Endothelial cell of umbilical vein (primary cell): ENCODE measurements around the gene RASAL2. TPM values are rescaled to one million over a fixed set of nuclear protein-coding genes. Genes with fewer than 3 reads are reported as not detected.

Source experiments
- BruUV-seq: library from RNA; stranded (reverse); fragments of 400-500 nt; replicated peaks from 2 replicates; lab custom pipeline; 2021; lab: Mats Ljungman, UMichigan
- CTCF ChIA-PET: fragments of 300-600, 350-600 bp; sonication (Branson Sonifier 250); formaldehyde crosslinking; loops from one replicate; lab custom pipeline; 2021; ENCODE audit warnings: antibody characterized with exemption, inconsistent platforms; lab: Charles Lee
- POLR2A ChIA-PET: fragments of 300-600, 350-600 bp; sonication (Branson Sonifier 250); formaldehyde crosslinking; loops from one replicate; lab custom pipeline; 2021; ENCODE audit warnings: antibody characterized with exemption, inconsistent platforms; lab: Charles Lee
- DNase-seq: peaks from one replicate; pipeline ENCODE4 v3.0.0-alpha.2; 2011; ENCODE audit warnings: low read depth, low spot score
- FAIRE-seq: peaks from 2 replicates; lab custom pipeline; 2011; peaks lifted over from hg19 to GRCh38; lab: Jason Lieb, UNC
- H2AFZ ChIP-seq: 2 replicates; pipeline ENCODE4 v1.6.0; 2012; ENCODE audit warnings: low read depth, low read length, control low read depth, inconsistent platforms
- H3K27ac ChIP-seq: 2 replicates; pipeline ENCODE4 v1.5.1; 2011; ENCODE audit warnings: low read depth, mild to moderate bottlenecking, control low read depth, low read length, moderate library complexity; ENCODE audit not compliant: insufficient read depth
- H3K27me3 ChIP-seq, 2 experiments: 2 replicates each; pipeline versions ENCODE4 v1.6.0 to v1.6.1; 2011; ENCODE audit warnings: low read length in 2 of 2, mixed read lengths in 1 of 2; ENCODE audit not compliant: control insufficient read depth in 2 of 2, insufficient read depth in 2 of 2
- H3K36me3 ChIP-seq, 2 experiments: 2 replicates in 1 of 2; 3 replicates in 1 of 2; pipeline ENCODE4 v1.5.1; 2011; ENCODE audit warnings: low read length in 2 of 2, mild to moderate bottlenecking in 1 of 2, moderate library complexity in 1 of 2; ENCODE audit not compliant: control insufficient read depth in 2 of 2, insufficient read depth in 2 of 2; ENCODE audit errors: extremely low read depth in 1 of 2
- H3K4me1 ChIP-seq: 3 replicates; pipeline ENCODE4 v1.5.1; 2011; ENCODE audit warnings: mild to moderate bottlenecking, low read length; ENCODE audit not compliant: control insufficient read depth, insufficient read depth; ENCODE audit errors: extremely low read depth
- H3K4me2 ChIP-seq: 2 replicates; pipeline ENCODE4 v1.6.1; 2011; ENCODE audit warnings: low read length, control low read depth, mixed read lengths; ENCODE audit not compliant: insufficient read depth
- H3K4me3 ChIP-seq, 3 experiments: fragments of 200-600 bp in 1 of 3; sonication (generic), shearing (Covaris generic) in 1 of 3; replicated peaks in 1 of 3; 2 replicates each; pipeline ENCODE4 v1.5.1; 2011 to 2016; ENCODE audit warnings: control low read depth in 3 of 3, low read length in 3 of 3, mild to moderate bottlenecking in 2 of 3, inconsistent platforms in 1 of 3, low read depth in 1 of 3, moderate library complexity in 1 of 3; ENCODE audit not compliant: insufficient read depth in 1 of 3
- H3K79me2 ChIP-seq: 2 replicates; pipeline ENCODE4 v1.6.0; 2012; ENCODE audit warnings: low read length, inconsistent platforms; ENCODE audit not compliant: control insufficient read depth, insufficient read depth
- H3K9ac ChIP-seq: replicated peaks from 2 replicates; pipeline ENCODE3; 2011; ENCODE audit warnings: low read length, control low read depth; ENCODE audit not compliant: insufficient read depth; ENCODE audit errors: extremely low read depth
- H3K9me1 ChIP-seq: replicated peaks from 3 replicates; pipeline ENCODE4 v1.6.0; 2011; ENCODE audit warnings: mild to moderate bottlenecking, low read length; ENCODE audit not compliant: control insufficient read depth, insufficient read depth; ENCODE audit errors: extremely low read depth
- H3K9me3 ChIP-seq: replicated peaks from 2 replicates; pipeline ENCODE4 v1.5.1; 2012; ENCODE audit warnings: low read length, inconsistent platforms; ENCODE audit not compliant: control insufficient read depth, insufficient read depth
- H4K20me1 ChIP-seq: replicated peaks from 2 replicates; pipeline ENCODE3; 2011; ENCODE audit warnings: mild to moderate bottlenecking, low read length; ENCODE audit not compliant: control insufficient read depth, insufficient read depth; ENCODE audit errors: extremely low read depth
- CTCF ChIP-seq, 2 donors: IDR thresholded peaks; 1 replicate in 1 of 2; 2 replicates in 1 of 2; pipeline ENCODE4 v1.5.1; 2011; ENCODE audit warnings: low read length in 2 of 2, mild to moderate bottlenecking in 2 of 2, moderate library complexity in 2 of 2, control low read depth in 1 of 2, inconsistent platforms in 1 of 2, low read depth in 1 of 2; ENCODE audit not compliant: insufficient read depth in 1 of 2; ENCODE audit errors: extremely low read depth in 1 of 2
- EZH2 ChIP-seq: IDR thresholded peaks from 2 replicates; pipeline ENCODE4 v1.6.1; 2012; ENCODE audit warnings: borderline replicate concordance, low read depth, mild to moderate bottlenecking, moderate library complexity, low read length, inconsistent platforms; ENCODE audit not compliant: severe bottlenecking
- FOS ChIP-seq: IDR thresholded peaks from 2 replicates; pipeline ENCODE4 v1.6.1; 2011; ENCODE audit warnings: mild to moderate bottlenecking, low read length, moderate library complexity, borderline replicate concordance; ENCODE audit not compliant: insufficient read depth
- GATA2 ChIP-seq: IDR thresholded peaks from 2 replicates; pipeline ENCODE4 v1.7.0; 2011; ENCODE audit warnings: low read depth, mild to moderate bottlenecking, moderate library complexity, mixed read lengths, low read length; ENCODE audit not compliant: insufficient read length, insufficient read depth
- JUN ChIP-seq: IDR thresholded peaks from 2 replicates; pipeline ENCODE4 v1.6.1; 2011; ENCODE audit warnings: borderline replicate concordance, low read depth; ENCODE audit not compliant: insufficient read length, insufficient read depth
- MAX ChIP-seq: IDR thresholded peaks from 2 replicates; pipeline ENCODE4 v1.6.1; 2011; ENCODE audit not compliant: insufficient read depth, insufficient read length
- MYC ChIP-seq: IDR thresholded peaks from one replicate; pipeline ENCODE4 v1.6.1; 2011; ENCODE audit warnings: mild to moderate bottlenecking, low read depth, low read length
- POLR2A ChIP-seq: IDR thresholded peaks from 2 replicates; pipeline ENCODE4 v1.6.1; 2012; ENCODE audit warnings: low read depth, mild to moderate bottlenecking, control low read depth, low read length
- POLR2AphosphoS5 ChIP-seq: IDR thresholded peaks from 2 replicates; pipeline ENCODE4 v1.6.1; 2012; ENCODE audit warnings: low read depth, mild to moderate bottlenecking, control low read depth, low read length, moderate library complexity; ENCODE audit not compliant: insufficient read depth
- dilution Hi-C: fragments of 300-500 bp; cut with MboI; formaldehyde crosslinking; loops from one replicate; pipeline ENCODE4 v1.15.0; 2019; ENCODE audit warnings: low sequenced_read_pairs; ENCODE audit not compliant: extremely low pct_ligation_motif_present
- intact Hi-C: fragments of 100-400 bp; cut with micrococcal nuclease; formaldehyde crosslinking; loops from one replicate; pipeline ENCODE4 v1.10.0; 2022
- polyA plus RNA-seq, 4 experiments: library from polyadenylated mRNA; depleted of rRNA in 3 of 4; stranded (reverse) in 3 of 4; unstranded in 1 of 4; fragments of >200 nt; gene quantifications; 2 replicates each; pipeline versions ENCODE4 v1.2.1 to v1.2.3, GENCODE V29; 2011 to 2012; ENCODE audit warnings: missing spikeins in 1 of 4
- total RNA-seq: library from RNA; stranded (reverse); gene quantifications from 2 replicates; pipeline ENCODE4 v1.2.3, GENCODE V29; 2021

RASAL2 gene
- total and polyA plus RNA-seq, 2 donors (not counting 3 experiments of a cell fraction or from before 2014, with no cell fraction given): 12.5 to 15.5 TPM

GRCh38 chr1:178520803-178521202, 426.9 kb downstream of the RASAL2 start:
- peaks cover 0 to 3% of the 10 kb centered on the region in 2 experiments for H3K27me3 ChIP-seq
- H3K9me3 ChIP-seq: no peaks in the 10 kb centered on the region
- no peaks in the 10 kb centered on the region for H4K20me1 ChIP-seq
- H3K27ac ChIP-seq: no peak overlapping the region
- no peaks in the 10 kb centered on the region for H3K79me2 ChIP-seq
- intact Hi-C loops (no loop called here), dilution Hi-C loops (no loop called here)
- no peak overlapping the region for H2AFZ ChIP-seq
- no peak overlapping the region for H3K4me3 ChIP-seq
- H3K9ac ChIP-seq: no peak overlapping the region
- no peak for FAIRE-seq
- no peak overlapping the region for H3K4me2 ChIP-seq
- H3K4me1 ChIP-seq: no peaks in the 10 kb centered on the region
- POLR2A ChIA-PET: no interaction called here
- no peak for TF ChIP-seq POLR2A
- TF ChIP-seq CTCF (IDR thresholded peaks at IDR 0.05; ENCODE audit: extremely low read depth in 1 of 2, insufficient read depth in 1 of 2, low read depth in 1 of 2, low read length in 2 of 2): no peak
- no peak for TF ChIP-seq JUN
- no peak for TF ChIP-seq FOS
- no peak for TF ChIP-seq EZH2
- TF ChIP-seq GATA2: no peak
- no peak for TF ChIP-seq MYC
- TF ChIP-seq POLR2AphosphoS5: no peak
- no peak for TF ChIP-seq MAX
- CTCF ChIA-PET: interaction anchor here (0.7 to 3.6 kb wide), 2 partner anchors 12 to 481 kb away, joined by 3 to 13 read pairs; no protein-coding TSS in a partner anchor
- no peaks in the 10 kb centered on the region for H3K36me3 ChIP-seq
- no peak for DNase-seq
- BruUV-seq: no TSS peak
- no peaks in the 10 kb centered on the region for H3K9me1 ChIP-seq
